Measurements from ENCODE around the gene CHCHD5. TPM values are rescaled to one million over a fixed set of nuclear protein-coding genes. Genes with fewer than 3 reads are reported as not detected.
A peak's percentile ranks its signal among the peaks of the same experiment; 100 is the strongest.

Gene CHCHD5
- total and polyA plus RNA-seq, 2 of the 8 experiments (the other 6 are each of a cell fraction or from before 2014, with no cell fraction given): 27.2 to 71.5 TPM

DNA sequence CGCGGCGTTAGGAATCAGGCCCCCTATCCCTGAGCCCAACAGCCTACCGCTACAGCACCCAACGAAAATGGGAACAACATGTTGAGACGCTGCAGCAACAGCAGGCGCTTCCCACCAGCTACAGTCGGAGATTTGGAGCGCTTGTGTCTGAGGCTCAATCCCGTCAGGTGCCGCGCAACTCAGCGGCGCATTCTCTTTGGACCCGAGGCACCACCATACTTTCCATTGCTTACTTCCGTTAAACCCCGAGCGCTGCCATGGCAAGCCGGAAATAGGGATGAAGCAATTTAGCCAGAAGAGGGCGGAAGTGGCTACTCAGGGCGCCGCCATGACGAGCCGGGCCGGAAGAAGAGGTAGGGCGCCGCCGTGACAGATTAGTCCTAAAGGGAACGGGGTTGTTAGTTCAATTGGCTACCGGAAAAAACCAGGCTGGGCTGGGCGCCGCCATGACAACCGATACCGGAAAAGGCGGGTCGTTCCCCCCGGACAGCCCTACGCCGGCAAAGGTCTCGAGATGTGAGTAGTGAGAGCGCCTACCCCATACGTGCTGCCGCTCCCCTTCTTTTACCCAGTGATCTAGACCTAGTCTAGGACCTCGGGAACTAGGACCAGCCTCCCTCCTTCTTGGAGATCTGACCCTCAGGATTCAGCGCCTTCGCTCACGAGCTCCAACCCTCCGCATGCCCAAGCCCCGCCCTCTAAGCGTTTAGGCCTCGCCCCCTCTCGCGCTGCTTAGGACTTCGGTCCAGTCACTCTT lies at the start of gene CHCHD5 (continued):
- TF ChIP-seq, protein P1, sequence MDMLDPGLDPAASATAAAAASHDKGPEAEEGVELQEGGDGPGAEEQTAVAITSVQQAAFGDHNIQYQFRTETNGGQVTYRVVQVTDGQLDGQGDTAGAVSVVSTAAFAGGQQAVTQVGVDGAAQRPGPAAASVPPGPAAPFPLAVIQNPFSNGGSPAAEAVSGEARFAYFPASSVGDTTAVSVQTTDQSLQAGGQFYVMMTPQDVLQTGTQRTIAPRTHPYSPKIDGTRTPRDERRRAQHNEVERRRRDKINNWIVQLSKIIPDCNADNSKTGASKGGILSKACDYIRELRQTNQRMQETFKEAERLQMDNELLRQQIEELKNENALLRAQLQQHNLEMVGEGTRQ (IDR thresholded peaks at IDR 0.05; ENCODE audit: low read length): no peak
- TF ChIP-seq, protein P2, sequence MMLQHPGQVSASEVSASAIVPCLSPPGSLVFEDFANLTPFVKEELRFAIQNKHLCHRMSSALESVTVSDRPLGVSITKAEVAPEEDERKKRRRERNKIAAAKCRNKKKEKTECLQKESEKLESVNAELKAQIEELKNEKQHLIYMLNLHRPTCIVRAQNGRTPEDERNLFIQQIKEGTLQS (IDR thresholded peaks at IDR 0.05; ENCODE audit: insufficient read depth, low read depth, low read length): no peak
- TF ChIP-seq GTF2F1 (IDR thresholded peaks at IDR 0.05; ENCODE audit: borderline replicate concordance, low read depth, low read length) (peak; percentile 85; the same call in 1 of the 2 replicates), POU5F1 (IDR thresholded peaks at IDR 0.05; ENCODE audit: low read depth, low read length) (no peak), MAFK (IDR thresholded peaks at IDR 0.05; ENCODE audit: low read depth, low read length) (no peak), TEAD4 (IDR thresholded peaks at IDR 0.05; ENCODE audit: low read depth, low read length) (no peak; the same call in 1 of the 2 replicates), SP2 (IDR thresholded peaks at IDR 0.05; ENCODE audit: low read length) (no peak), POLR2A (IDR thresholded peaks at IDR 0.05; ENCODE audit: control extremely low read depth in 1 of 2, low read depth in 2 of 2, low read length in 2 of 2) (peak in 1 of 2 experiments; percentile 92; a peak in 2 of 3 replicates), BACH1 (IDR thresholded peaks at IDR 0.05; ENCODE audit: low read length) (no peak), EGR1 (IDR thresholded peaks at IDR 0.05; ENCODE audit: borderline replicate concordance, low read depth, low read length) (peak; percentile 96), YY1 (IDR thresholded peaks at IDR 0.05; ENCODE audit: low read depth, low read length) (peak; percentile 97), SIRT6 (IDR thresholded peaks at IDR 0.05; ENCODE audit: low read length) (no peak), JUND (IDR thresholded peaks at IDR 0.05; ENCODE audit: low read length) (peak; percentile 36; the same call in 1 of the 2 replicates), SIX5 (IDR thresholded peaks at IDR 0.05; ENCODE audit: low read depth, low read length) (peak; percentile 29; the same call in 1 of the 2 replicates)
- TF ChIP-seq, protein P3, sequence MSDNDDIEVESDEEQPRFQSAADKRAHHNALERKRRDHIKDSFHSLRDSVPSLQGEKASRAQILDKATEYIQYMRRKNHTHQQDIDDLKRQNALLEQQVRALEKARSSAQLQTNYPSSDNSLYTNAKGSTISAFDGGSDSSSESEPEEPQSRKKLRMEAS (IDR thresholded peaks at IDR 0.05): peak; percentile 47
- TF ChIP-seq, protein P4, sequence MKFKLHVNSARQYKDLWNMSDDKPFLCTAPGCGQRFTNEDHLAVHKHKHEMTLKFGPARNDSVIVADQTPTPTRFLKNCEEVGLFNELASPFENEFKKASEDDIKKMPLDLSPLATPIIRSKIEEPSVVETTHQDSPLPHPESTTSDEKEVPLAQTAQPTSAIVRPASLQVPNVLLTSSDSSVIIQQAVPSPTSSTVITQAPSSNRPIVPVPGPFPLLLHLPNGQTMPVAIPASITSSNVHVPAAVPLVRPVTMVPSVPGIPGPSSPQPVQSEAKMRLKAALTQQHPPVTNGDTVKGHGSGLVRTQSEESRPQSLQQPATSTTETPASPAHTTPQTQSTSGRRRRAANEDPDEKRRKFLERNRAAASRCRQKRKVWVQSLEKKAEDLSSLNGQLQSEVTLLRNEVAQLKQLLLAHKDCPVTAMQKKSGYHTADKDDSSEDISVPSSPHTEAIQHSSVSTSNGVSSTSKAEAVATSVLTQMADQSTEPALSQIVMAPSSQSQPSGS (IDR thresholded peaks at IDR 0.05; ENCODE audit: low read length): no peak
- TF ChIP-seq, protein P5, sequence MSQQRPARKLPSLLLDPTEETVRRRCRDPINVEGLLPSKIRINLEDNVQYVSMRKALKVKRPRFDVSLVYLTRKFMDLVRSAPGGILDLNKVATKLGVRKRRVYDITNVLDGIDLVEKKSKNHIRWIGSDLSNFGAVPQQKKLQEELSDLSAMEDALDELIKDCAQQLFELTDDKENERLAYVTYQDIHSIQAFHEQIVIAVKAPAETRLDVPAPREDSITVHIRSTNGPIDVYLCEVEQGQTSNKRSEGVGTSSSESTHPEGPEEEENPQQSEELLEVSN (IDR thresholded peaks at IDR 0.05): peak; percentile 57; the same call in 1 of the 2 replicates
- TF ChIP-seq, protein P6, sequence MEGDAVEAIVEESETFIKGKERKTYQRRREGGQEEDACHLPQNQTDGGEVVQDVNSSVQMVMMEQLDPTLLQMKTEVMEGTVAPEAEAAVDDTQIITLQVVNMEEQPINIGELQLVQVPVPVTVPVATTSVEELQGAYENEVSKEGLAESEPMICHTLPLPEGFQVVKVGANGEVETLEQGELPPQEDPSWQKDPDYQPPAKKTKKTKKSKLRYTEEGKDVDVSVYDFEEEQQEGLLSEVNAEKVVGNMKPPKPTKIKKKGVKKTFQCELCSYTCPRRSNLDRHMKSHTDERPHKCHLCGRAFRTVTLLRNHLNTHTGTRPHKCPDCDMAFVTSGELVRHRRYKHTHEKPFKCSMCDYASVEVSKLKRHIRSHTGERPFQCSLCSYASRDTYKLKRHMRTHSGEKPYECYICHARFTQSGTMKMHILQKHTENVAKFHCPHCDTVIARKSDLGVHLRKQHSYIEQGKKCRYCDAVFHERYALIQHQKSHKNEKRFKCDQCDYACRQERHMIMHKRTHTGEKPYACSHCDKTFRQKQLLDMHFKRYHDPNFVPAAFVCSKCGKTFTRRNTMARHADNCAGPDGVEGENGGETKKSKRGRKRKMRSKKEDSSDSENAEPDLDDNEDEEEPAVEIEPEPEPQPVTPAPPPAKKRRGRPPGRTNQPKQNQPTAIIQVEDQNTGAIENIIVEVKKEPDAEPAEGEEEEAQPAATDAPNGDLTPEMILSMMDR (IDR thresholded peaks at IDR 0.05; ENCODE audit: control extremely low read depth in 1 of 3, insufficient read depth in 1 of 3, low read depth in 1 of 3, low read length in 3 of 3): no peak; a peak in 1 of 4 replicates

All from H1 (cell line).